GM12878 (cell line): ENCODE data around the gene MICB. TPM values are rescaled to one million over a fixed set of nuclear protein-coding genes. Genes with fewer than 3 reads are reported as not detected.
A peak's percentile ranks its signal among the peaks of the same experiment; 100 is the strongest.

Experiments used
- PRDM15 ChIP-seq: fragments of 450-650 bp; formaldehyde crosslinking; IDR thresholded peaks from 2 replicates; pipeline ENCODE4 v1.4.0; 2020; ENCODE audit warnings: mild to moderate bottlenecking, moderate library complexity
- ZNF24 ChIP-seq: fragments of 450-650 bp; IDR thresholded peaks from 2 replicates; pipeline ENCODE4 v1.6.1; 2017; ENCODE audit warnings: antibody characterized with exemption, mild to moderate bottlenecking
- polyA plus RNA-seq, 11 experiments: library from polyadenylated mRNA; depleted of rRNA in 4 of 11; unstranded in 6 of 11; stranded (reverse) in 5 of 11; fragments of >200 nt; fragmentation: Nextera tagmentation in 4 of 11; fragmentation: Illumina TruSeq in 1 of 11; extraction: Ambion mirVana in 4 of 11; extraction: Trizol in 1 of 11; gene quantifications; 1 replicate in 1 of 11; 2 replicates in 10 of 11; pipeline versions ENCODE4 v1.2.1 to v1.2.3, GENCODE V29; 2011 to 2016; ENCODE audit warnings: inconsistent platforms in 2 of 11, missing spikeins in 2 of 11, low read depth in 1 of 11
- total RNA-seq, 4 experiments: library from RNA; depleted of rRNA in 3 of 4; stranded (reverse); fragments of >200 nt in 3 of 4; fragmentation: Illumina TruSeq in 1 of 4; extraction: Trizol in 1 of 4; gene quantifications; 2 replicates each; pipeline versions ENCODE4 v1.2.1 to v1.2.3, GENCODE V29; 2013 to 2021
- TF ChIP-seq, protein P1 (sequence below): fragments of 450-650 bp; IDR thresholded peaks from 2 replicates; pipeline ENCODE4 v1.6.1; 2018; ENCODE audit warnings: borderline replicate concordance, mild to moderate bottlenecking; ENCODE audit not compliant: partially characterized antibody
- TF ChIP-seq, protein P2 (sequence below): fragments of 450-650 bp; IDR thresholded peaks from 2 replicates; pipeline ENCODE4 v1.6.1; 2016; ENCODE audit warnings: mild to moderate bottlenecking

The MICB gene
- total and polyA plus RNA-seq, 10 of the 15 experiments (the other 5 are each of a cell fraction or from before 2014, with no cell fraction given), result 9.0 to 37.1 (median 17.8) TPM

DNA sequence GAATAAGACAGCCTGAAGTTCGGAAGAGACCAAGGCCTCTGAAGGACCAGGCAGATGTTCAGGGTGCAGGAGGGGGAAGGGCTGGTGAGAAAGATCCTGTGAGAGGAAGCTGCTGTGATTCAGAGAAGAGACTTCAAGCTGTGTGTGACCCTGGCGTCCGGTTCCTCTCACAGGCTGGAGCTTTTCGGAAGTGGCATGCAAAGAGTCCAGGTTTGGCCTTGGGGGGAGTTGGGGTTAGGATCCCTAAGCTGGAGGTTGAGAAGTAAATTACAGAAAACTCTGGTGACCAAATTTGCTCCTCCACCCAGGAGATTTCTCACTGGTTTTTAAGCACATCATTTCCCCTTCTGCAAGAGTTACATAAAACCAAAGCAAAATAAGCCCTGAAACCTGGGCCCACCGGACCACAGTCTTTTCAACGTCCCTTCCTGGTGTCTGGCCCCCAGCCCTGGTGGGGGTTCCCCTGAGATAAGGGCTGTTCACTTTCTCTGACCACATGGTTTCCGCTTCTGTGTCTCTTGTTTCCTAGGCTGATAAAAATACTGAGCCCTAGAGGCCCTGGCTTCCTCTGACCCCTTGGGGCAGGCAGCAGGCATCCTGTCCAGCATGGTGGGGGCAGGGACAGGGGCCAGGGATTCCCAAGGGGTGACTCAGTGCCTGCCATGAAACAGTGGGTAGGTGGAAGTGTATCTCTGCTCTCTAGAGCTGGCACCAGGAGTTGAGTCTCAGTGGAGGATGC lies 62.2 kb downstream of the MICB start (continued):
- TF ChIP-seq PRDM15 (CRISPR knock-in tag), result no peak
- TF ChIP-seq, protein P1, sequence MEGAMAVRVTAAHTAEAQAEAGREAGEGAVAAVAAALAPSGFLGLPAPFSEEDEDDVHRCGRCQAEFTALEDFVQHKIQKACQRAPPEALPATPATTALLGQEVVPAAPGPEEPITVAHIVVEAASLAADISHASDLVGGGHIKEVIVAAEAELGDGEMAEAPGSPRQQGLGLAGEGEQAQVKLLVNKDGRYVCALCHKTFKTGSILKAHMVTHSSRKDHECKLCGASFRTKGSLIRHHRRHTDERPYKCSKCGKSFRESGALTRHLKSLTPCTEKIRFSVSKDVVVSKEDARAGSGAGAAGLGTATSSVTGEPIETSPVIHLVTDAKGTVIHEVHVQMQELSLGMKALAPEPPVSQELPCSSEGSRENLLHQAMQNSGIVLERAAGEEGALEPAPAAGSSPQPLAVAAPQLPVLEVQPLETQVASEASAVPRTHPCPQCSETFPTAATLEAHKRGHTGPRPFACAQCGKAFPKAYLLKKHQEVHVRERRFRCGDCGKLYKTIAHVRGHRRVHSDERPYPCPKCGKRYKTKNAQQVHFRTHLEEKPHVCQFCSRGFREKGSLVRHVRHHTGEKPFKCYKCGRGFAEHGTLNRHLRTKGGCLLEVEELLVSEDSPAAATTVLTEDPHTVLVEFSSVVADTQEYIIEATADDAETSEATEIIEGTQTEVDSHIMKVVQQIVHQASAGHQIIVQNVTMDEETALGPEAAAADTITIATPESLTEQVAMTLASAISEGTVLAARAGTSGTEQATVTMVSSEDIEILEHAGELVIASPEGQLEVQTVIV, result no peak
- no peak for TF ChIP-seq ZNF24
- TF ChIP-seq, protein P2, sequence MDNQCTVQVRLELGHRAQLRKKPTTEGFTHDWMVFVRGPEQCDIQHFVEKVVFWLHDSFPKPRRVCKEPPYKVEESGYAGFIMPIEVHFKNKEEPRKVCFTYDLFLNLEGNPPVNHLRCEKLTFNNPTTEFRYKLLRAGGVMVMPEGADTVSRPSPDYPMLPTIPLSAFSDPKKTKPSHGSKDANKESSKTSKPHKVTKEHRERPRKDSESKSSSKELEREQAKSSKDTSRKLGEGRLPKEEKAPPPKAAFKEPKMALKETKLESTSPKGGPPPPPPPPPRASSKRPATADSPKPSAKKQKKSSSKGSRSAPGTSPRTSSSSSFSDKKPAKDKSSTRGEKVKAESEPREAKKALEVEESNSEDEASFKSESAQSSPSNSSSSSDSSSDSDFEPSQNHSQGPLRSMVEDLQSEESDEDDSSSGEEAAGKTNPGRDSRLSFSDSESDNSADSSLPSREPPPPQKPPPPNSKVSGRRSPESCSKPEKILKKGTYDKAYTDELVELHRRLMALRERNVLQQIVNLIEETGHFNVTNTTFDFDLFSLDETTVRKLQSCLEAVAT, result peak; percentile 64; the same call in 1 of the 2 replicates
